Panc1 (cell line): ENCODE data around the gene CACNA1C. TPM values are rescaled to one million over a fixed set of nuclear protein-coding genes. Genes with fewer than 3 reads are reported as not detected.

Experiments
- ATAC-seq: fragments of 200-7000 bp; cut with Tn5 transposase; 2 replicates; pipeline ENCODE4 v1.9.1; 2020; ENCODE audit warnings: mild to moderate bottlenecking, moderate library complexity
- BruUV-seq: library from RNA; stranded (reverse); fragments of 400-500 nt; replicated peaks from 2 replicates; lab custom pipeline; 2021; lab: Mats Ljungman, UMichigan
- CTCF ChIA-PET: fragments of 300-600 bp; sonication (Branson Sonifier 250); formaldehyde crosslinking; loops from one replicate; lab custom pipeline; 2022; ENCODE audit warnings: antibody characterized with exemption; lab: Charles Lee
- POLR2A ChIA-PET: fragments of 300-600 bp; sonication (Branson Sonifier 250); formaldehyde crosslinking; loops from one replicate; lab custom pipeline; 2022; ENCODE audit warnings: antibody characterized with exemption; lab: Charles Lee
- DNase-seq: peaks from one replicate; pipeline ENCODE4 v3.0.0-alpha.2; 2010; ENCODE audit warnings: low read depth, low spot score
- H3K27ac ChIP-seq: 2 replicates; pipeline ENCODE4 v1.5.1; 2011; ENCODE audit warnings: mild to moderate bottlenecking, low read length, inconsistent platforms
- H3K27me3 ChIP-seq: fragments of 200-500 bp; sonication (Bioruptor generic); 2 replicates; pipeline ENCODE4 v1.6.0; 2014; ENCODE audit warnings: low read length, inconsistent platforms; ENCODE audit not compliant: control insufficient read depth, insufficient read depth
- H3K36me3 ChIP-seq: fragments of 200-500 bp; sonication (Bioruptor generic); 2 replicates; pipeline ENCODE4 v1.5.1; 2014; ENCODE audit warnings: inconsistent platforms, mild to moderate bottlenecking, low read length, moderate library complexity; ENCODE audit not compliant: control insufficient read depth, insufficient read depth
- H3K4me1 ChIP-seq: 2 replicates; pipeline ENCODE4 v1.5.1; 2011; ENCODE audit warnings: inconsistent platforms, mild to moderate bottlenecking, low read length, moderate library complexity; ENCODE audit not compliant: control insufficient read depth, insufficient read depth
- H3K4me3 ChIP-seq, 2 experiments: 2 replicates each; pipeline ENCODE4 v1.5.1; 2011 to 2012; ENCODE audit warnings: low read depth in 2 of 2, low read length in 2 of 2, mild to moderate bottlenecking in 2 of 2, inconsistent platforms in 1 of 2, moderate library complexity in 1 of 2
- H3K9me3 ChIP-seq: fragments of 200-500 bp; sonication (Bioruptor generic); 2 replicates; pipeline ENCODE4 v1.5.1; 2014; ENCODE audit warnings: low read depth, mild to moderate bottlenecking, inconsistent platforms, low read length, moderate library complexity; ENCODE audit not compliant: control insufficient read depth, insufficient read depth
- CTCF ChIP-seq: fragments of 450-650 bp; IDR thresholded peaks from 2 replicates; pipeline ENCODE4 v1.5.1; 2017; ENCODE audit warnings: mild to moderate bottlenecking
- POLR2AphosphoS5 ChIP-seq: IDR thresholded peaks from 2 replicates; pipeline ENCODE4 v1.6.1; 2012; ENCODE audit warnings: mild to moderate bottlenecking, low read depth, low read length, moderate library complexity
- SIN3A ChIP-seq: IDR thresholded peaks from 2 replicates; pipeline ENCODE4 v1.6.1; 2012; ENCODE audit warnings: low read depth, mild to moderate bottlenecking, low read length, moderate library complexity, borderline replicate concordance; ENCODE audit not compliant: insufficient read depth
- TCF7L2 ChIP-seq: IDR thresholded peaks from 2 replicates; pipeline ENCODE4 v1.6.1; 2011; ENCODE audit warnings: mild to moderate bottlenecking, low read depth, low read length, inconsistent platforms
- in situ Hi-C: cut with HindIII; loops from 2 replicates; pipeline ENCODE4 v1.10.0; 2016; ENCODE audit warnings: low sequenced_read_pairs, low pct_unique_long_range_greater_than_20kb
- intact Hi-C: fragments of 100-400 bp; cut with micrococcal nuclease; formaldehyde crosslinking; loops from one replicate; pipeline ENCODE4 v1.10.0; 2022; ENCODE audit not compliant: unreplicated experiment
- total RNA-seq: library from RNA; stranded (reverse); gene quantifications from one replicate; pipeline ENCODE4 v1.2.1, GENCODE V29; 2021; ENCODE audit not compliant: unreplicated experiment
- TF ChIP-seq, protein P1 (sequence below), 2 experiments: IDR thresholded peaks; 2 replicates each; pipeline ENCODE4 v1.6.1; 2011 to 2012; ENCODE audit warnings: low read depth in 2 of 2, control low read depth in 1 of 2, low read length in 1 of 2, mild to moderate bottlenecking in 1 of 2, moderate library complexity in 1 of 2; ENCODE audit not compliant: insufficient read depth in 1 of 2

CACNA1C gene
- total RNA-seq, 1 experiment from 2014 or later: 0.03 TPM

DNA sequence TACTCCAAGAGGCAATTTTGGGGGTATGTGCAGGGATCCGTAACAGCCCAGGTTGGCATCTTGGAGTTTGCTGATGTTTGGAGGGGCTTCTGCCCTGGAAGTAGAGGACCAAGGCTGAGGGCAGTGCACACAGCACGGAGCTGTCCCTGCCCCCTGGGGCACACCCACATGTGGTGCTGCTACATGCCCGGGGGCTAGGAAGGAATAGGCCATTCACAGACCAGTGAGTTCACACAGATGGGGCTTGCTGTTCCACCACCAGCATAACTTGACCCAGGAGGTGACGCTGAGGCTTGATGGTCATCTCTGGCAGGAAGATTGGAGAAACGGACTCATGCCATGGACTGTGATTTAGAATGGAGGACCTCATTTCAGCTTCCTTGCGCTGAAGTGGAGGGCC is 510.9 kb downstream of the CACNA1C start:
- POLR2A ChIA-PET: no interaction called here
- no peak overlapping the region for H3K4me3 ChIP-seq
- H3K4me1 ChIP-seq: no peaks in the 10 kb centered on the region
- intact Hi-C loops (no loop called here), in situ Hi-C loops (no loop called here)
- CTCF ChIA-PET: no interaction called here
- H3K27me3 ChIP-seq: no peaks in the 10 kb centered on the region; the same call in 1 of the 2 replicates
- no peaks in the 10 kb centered on the region for H3K9me3 ChIP-seq
- ATAC-seq (no peak), DNase-seq (no peak)
- H3K27ac ChIP-seq: no peak overlapping the region
- TF ChIP-seq TCF7L2: no peak
- TF ChIP-seq CTCF: no peak
- TF ChIP-seq, protein P1, sequence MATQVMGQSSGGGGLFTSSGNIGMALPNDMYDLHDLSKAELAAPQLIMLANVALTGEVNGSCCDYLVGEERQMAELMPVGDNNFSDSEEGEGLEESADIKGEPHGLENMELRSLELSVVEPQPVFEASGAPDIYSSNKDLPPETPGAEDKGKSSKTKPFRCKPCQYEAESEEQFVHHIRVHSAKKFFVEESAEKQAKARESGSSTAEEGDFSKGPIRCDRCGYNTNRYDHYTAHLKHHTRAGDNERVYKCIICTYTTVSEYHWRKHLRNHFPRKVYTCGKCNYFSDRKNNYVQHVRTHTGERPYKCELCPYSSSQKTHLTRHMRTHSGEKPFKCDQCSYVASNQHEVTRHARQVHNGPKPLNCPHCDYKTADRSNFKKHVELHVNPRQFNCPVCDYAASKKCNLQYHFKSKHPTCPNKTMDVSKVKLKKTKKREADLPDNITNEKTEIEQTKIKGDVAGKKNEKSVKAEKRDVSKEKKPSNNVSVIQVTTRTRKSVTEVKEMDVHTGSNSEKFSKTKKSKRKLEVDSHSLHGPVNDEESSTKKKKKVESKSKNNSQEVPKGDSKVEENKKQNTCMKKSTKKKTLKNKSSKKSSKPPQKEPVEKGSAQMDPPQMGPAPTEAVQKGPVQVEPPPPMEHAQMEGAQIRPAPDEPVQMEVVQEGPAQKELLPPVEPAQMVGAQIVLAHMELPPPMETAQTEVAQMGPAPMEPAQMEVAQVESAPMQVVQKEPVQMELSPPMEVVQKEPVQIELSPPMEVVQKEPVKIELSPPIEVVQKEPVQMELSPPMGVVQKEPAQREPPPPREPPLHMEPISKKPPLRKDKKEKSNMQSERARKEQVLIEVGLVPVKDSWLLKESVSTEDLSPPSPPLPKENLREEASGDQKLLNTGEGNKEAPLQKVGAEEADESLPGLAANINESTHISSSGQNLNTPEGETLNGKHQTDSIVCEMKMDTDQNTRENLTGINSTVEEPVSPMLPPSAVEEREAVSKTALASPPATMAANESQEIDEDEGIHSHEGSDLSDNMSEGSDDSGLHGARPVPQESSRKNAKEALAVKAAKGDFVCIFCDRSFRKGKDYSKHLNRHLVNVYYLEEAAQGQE (IDR thresholded peaks at IDR 0.05; ENCODE audit: insufficient read depth in 1 of 2, low read depth in 2 of 2, low read length in 1 of 2): no peak
- no peak for TF ChIP-seq SIN3A
- no peak for TF ChIP-seq POLR2AphosphoS5
- no TSS peak for BruUV-seq
- H3K36me3 ChIP-seq: no peaks in the 10 kb centered on the region

DNA sequence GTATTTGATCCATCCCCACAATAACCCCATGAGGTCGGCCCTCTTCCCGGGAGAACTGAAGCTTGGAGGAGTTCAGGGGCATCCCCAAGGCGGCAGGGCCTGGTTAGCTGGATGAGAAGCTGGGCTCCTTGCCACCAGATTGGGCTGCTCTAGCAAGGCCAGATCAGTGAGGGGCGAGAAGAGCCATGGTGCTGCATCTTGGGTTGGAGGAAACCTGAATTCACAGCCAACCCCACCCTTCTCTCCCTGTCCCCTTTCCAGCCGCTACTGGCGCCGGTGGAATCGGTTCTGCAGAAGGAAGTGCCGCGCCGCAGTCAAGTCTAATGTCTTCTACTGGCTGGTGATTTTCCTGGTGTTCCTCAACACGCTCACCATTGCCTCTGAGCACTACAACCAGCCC is 513.4 kb downstream of the CACNA1C start:
- Histone ChIP-seq H3K36me3 (no peaks in the 10 kb centered on the region), H3K9me3 (no peaks in the 10 kb centered on the region), H3K4me1 (no peaks in the 10 kb centered on the region), H3K27me3 (no peaks in the 10 kb centered on the region; the same call in 1 of the 2 replicates), H3K4me3 (no peak overlapping the region), H3K27ac (no peak overlapping the region)
- ChIA-PET CTCF (no interaction called here), POLR2A (no interaction called here)
- in situ Hi-C loops (no loop called here), intact Hi-C loops (no loop called here)
- BruUV-seq: no TSS peak
- TF ChIP-seq SIN3A (no peak), POLR2AphosphoS5 (no peak), CTCF (no peak)
- TF ChIP-seq, protein P1 (IDR thresholded peaks at IDR 0.05; ENCODE audit: insufficient read depth in 1 of 2, low read depth in 2 of 2, low read length in 1 of 2): no peak
- DNase-seq (no peak), ATAC-seq (no peak)
